Parathyroid adenoma (tissue), 2 donors: ENCODE measurements around the gene DACH1.

Source experiments
- H2AFZ ChIP-seq: fragments of 300-600 bp; sonication (generic); one replicate; pipeline ENCODE4 v1.7.0; 2017; ENCODE audit warnings: antibody characterized with exemption, mild to moderate bottlenecking
- H3K27ac ChIP-seq: fragments of 300-600 bp; sonication (generic); one replicate; pipeline ENCODE4 v1.7.0; 2017
- H3K27me3 ChIP-seq: fragments of 300-600 bp; sonication (generic); one replicate; pipeline ENCODE4 v1.7.0; 2017; ENCODE audit warnings: low read length; ENCODE audit not compliant: control insufficient read depth, insufficient read depth
- H3K36me3 ChIP-seq: fragments of 300-600 bp; sonication (generic); one replicate; pipeline ENCODE4 v1.7.0; 2017; ENCODE audit warnings: low read length; ENCODE audit not compliant: control insufficient read depth, insufficient read depth
- H3K4me1 ChIP-seq: fragments of 300-600 bp; sonication (generic); one replicate; pipeline ENCODE4 v1.7.0; 2017; ENCODE audit warnings: control low read depth
- H3K4me2 ChIP-seq: fragments of 300-600 bp; sonication (generic); one replicate; pipeline ENCODE4 v1.7.0; 2017; ENCODE audit warnings: low read length
- H3K4me3 ChIP-seq: fragments of 300-600 bp; sonication (generic); one replicate; pipeline ENCODE4 v1.7.0; 2017; ENCODE audit warnings: low read depth, low read length
- H3K79me2 ChIP-seq: fragments of 300-600 bp; sonication (generic); one replicate; pipeline ENCODE4 v1.7.0; 2017; ENCODE audit warnings: control low read depth
- H3K9ac ChIP-seq: fragments of 300-600 bp; sonication (generic); one replicate; pipeline ENCODE4 v1.7.0; 2017; ENCODE audit warnings: mild to moderate bottlenecking
- H3K9me3 ChIP-seq: fragments of 300-600 bp; sonication (generic); one replicate; pipeline ENCODE4 v1.7.0; 2017; ENCODE audit warnings: low read length; ENCODE audit not compliant: control insufficient read depth
- CTCF ChIP-seq: fragments of 300-600 bp; sonication (generic); IDR thresholded peaks from one replicate; pipeline ENCODE4 v1.7.0; 2017; ENCODE audit warnings: antibody characterized with exemption, mild to moderate bottlenecking
- donor health status: primary hyperparathyroidism.

The DACH1 gene

DNA sequence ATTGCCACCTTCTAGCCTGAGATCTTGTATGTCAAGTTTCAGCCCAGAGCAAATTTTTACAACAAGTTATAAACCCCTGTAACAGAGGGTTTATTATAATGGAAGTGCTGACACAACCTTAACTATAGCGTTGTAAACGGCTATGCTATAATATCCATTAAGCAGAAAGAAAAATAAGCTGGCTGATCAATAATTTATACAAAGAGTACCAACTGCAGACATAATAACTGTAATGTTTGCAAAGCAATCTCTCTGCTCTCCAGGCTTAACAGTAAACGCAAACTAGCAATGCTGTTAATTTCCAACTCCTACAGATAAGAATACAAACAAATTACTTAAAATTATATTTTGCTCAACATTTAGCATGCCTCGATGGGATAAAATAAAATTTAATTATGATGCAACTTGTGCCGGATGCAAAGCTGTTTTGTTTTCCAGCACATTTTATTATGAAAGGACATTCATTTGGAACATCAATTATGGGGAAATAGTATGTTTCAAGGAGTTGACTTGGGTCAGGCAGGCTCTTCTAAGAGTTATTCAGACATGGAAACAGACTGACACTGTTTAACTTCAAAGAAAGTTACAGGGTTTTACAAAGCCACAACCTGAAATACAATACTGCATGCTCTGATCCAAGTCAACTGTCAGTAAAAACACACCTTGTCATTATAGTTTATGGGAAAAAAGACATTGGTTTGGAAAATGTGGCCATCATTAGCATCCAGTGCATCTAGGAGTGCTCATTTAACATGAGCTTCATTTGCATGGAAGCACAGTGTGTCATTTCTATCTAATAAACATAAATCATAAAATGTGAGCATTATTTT lies 6.6 kb upstream of the DACH1 start:
- Histone ChIP-seq H3K4me2 (no peak overlapping the region), H3K4me3 (no peak overlapping the region), H3K27ac (no peak overlapping the region), H3K27me3 (no peaks in the 10 kb centered on the region), H3K9me3 (no peaks in the 10 kb centered on the region), H2AFZ (no peak overlapping the region), H3K4me1 (no peaks in the 10 kb centered on the region), H3K36me3 (no peaks in the 10 kb centered on the region), H3K79me2 (peaks cover 3% of the 10 kb centered on the region), H3K9ac (no peak overlapping the region)
- TF ChIP-seq CTCF, result no peak

- no peaks in the 10 kb centered on the region for H3K36me3 ChIP-seq
These were observed 4.8 kb upstream of the DACH1 start for GRCh38 chr13:71871844-71872243.

GRCh38 chr13:71871176-71871754 lies 4.3 kb upstream of the DACH1 start:
- no peak for TF ChIP-seq CTCF
- Histone ChIP-seq H3K9ac (no peak overlapping the region), H3K27me3 (no peaks in the 10 kb centered on the region), H3K36me3 (no peaks in the 10 kb centered on the region), H2AFZ (no peak overlapping the region), H3K9me3 (no peaks in the 10 kb centered on the region), H3K4me1 (no peaks in the 10 kb centered on the region), H3K4me3 (no peak overlapping the region), H3K79me2 (no peaks in the 10 kb centered on the region), H3K27ac (no peak overlapping the region), H3K4me2 (no peak overlapping the region)

More at GRCh38 chr13:71871844-71872243, 4.8 kb upstream of the DACH1 start:
- no peak overlapping the region for H3K9ac ChIP-seq
- H3K27me3 ChIP-seq, result no peaks in the 10 kb centered on the region
- H2AFZ ChIP-seq, result no peak overlapping the region
- no peak for TF ChIP-seq CTCF
- no peak overlapping the region for H3K4me2 ChIP-seq
- H3K79me2 ChIP-seq, result no peaks in the 10 kb centered on the region
- H3K9me3 ChIP-seq, result no peaks in the 10 kb centered on the region
- no peak overlapping the region for H3K27ac ChIP-seq
- H3K4me3 ChIP-seq, result no peak overlapping the region
- no peaks in the 10 kb centered on the region for H3K4me1 ChIP-seq

- no peak for TF ChIP-seq CTCF
- no peaks in the 10 kb centered on the region for H3K36me3 ChIP-seq
- no peak overlapping the region for H3K27ac ChIP-seq
- H3K9me3 ChIP-seq, result no peaks in the 10 kb centered on the region
- H3K4me3 ChIP-seq, result no peak overlapping the region
- H3K9ac ChIP-seq, result no peak overlapping the region
- H3K4me1 ChIP-seq, result no peaks in the 10 kb centered on the region
- no peak overlapping the region for H2AFZ ChIP-seq
- H3K4me2 ChIP-seq, result no peak overlapping the region
- H3K79me2 ChIP-seq, result no peaks in the 10 kb centered on the region
- H3K27me3 ChIP-seq, result no peaks in the 10 kb centered on the region
These were observed 3.1 kb upstream of the DACH1 start for GRCh38 chr13:71870100-71870499.
